ENCODE data around the gene GTF2F2. TPM values are rescaled to one million over a fixed set of nuclear protein-coding genes. Genes with fewer than 3 reads are reported as not detected.

Gene GTF2F2
- total and polyA plus RNA-seq, 2 donors (not counting 3 experiments of a cell fraction or from before 2014, with no cell fraction given) = 7.5 to 23.6 TPM

DNA sequence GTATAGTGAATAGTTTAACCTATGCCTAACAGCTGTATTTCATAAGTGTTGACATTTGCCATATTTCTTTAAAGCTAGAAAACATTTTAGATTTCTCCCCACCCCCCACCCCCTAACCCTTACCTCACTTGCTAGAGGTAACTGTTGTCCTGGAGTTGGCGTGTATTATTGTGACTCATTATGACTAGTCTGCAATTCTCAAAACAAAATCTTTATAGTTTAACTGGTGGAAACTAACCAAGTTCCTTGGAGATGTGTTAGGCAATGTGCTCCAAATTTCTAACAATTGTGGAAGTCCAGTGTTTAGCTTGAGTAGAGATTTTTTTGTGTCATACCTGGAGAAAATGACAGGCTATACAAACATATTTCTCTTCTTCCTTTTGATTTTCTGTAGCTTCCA is 42.5 kb downstream of the GTF2F2 start:
- ChIA-PET CTCF (interaction anchor here (1.1 to 3.9 kb wide), 7 partner anchors 14 to 118 kb away, joined by 3 to 19 read pairs (median 3); partner anchors contain the start of gene GTF2F2), POLR2A (no interaction called here)
- no peak for TF ChIP-seq POLR2A (IDR thresholded peaks at IDR 0.05; ENCODE audit: low read depth, low read length)
- peak; percentile 73 for TF ChIP-seq JUN (IDR thresholded peaks at IDR 0.05; ENCODE audit: borderline replicate concordance, insufficient read depth, insufficient read length, low read depth)
- TF ChIP-seq FOS (IDR thresholded peaks at IDR 0.05; ENCODE audit: borderline replicate concordance, insufficient read depth, low read length) = peak; percentile 83
- Histone ChIP-seq H3K36me3 (ENCODE audit: control insufficient read depth in 2 of 2, extremely low read depth in 1 of 2, insufficient read depth in 2 of 2, low read length in 2 of 2) (no peaks in the 10 kb centered on the region), H3K9me3 (replicated peaks; ENCODE audit: control insufficient read depth, insufficient read depth, low read length) (no peaks in the 10 kb centered on the region), H3K4me2 (ENCODE audit: insufficient read depth, low read length) (peak overlapping the region; percentile 69), H2AFZ (ENCODE audit: low read depth, low read length) (no peak overlapping the region), H3K27ac (ENCODE audit: insufficient read depth, low read depth, low read length) (peak overlapping the region; percentile 78), H3K9me1 (replicated peaks; ENCODE audit: control insufficient read depth, extremely low read depth, insufficient read depth, low read length) (no peaks in the 10 kb centered on the region), H3K27me3 (ENCODE audit: control insufficient read depth in 2 of 2, insufficient read depth in 2 of 2, low read length in 2 of 2) (no peaks in the 10 kb centered on the region), H3K79me2 (ENCODE audit: control insufficient read depth, insufficient read depth, low read length) (peaks cover 4% of the 10 kb centered on the region), H3K4me3 (replicated peaks in 1 of 3; ENCODE audit: insufficient read depth in 1 of 3, low read depth in 1 of 3, low read length in 3 of 3) (no peak overlapping the region), H3K4me1 (ENCODE audit: control insufficient read depth, extremely low read depth, insufficient read depth, low read length) (peaks cover 14% of the 10 kb centered on the region), H4K20me1 (replicated peaks; ENCODE audit: control insufficient read depth, extremely low read depth, insufficient read depth, low read length) (no peaks in the 10 kb centered on the region), H3K9ac (replicated peaks; ENCODE audit: extremely low read depth, insufficient read depth, low read length) (peak overlapping the region; percentile 48)
- dilution Hi-C loops (cut with MboI; ENCODE audit: extremely low pct_ligation_motif_present, low sequenced_read_pairs) = no loop called here
- DNase-seq (ENCODE audit: low read depth, low spot score) = peak; percentile 78
- BruUV-seq (replicated peaks) = no TSS peak
- intact Hi-C loops (cut with micrococcal nuclease) = no loop called here
- no peak for FAIRE-seq

DNA sequence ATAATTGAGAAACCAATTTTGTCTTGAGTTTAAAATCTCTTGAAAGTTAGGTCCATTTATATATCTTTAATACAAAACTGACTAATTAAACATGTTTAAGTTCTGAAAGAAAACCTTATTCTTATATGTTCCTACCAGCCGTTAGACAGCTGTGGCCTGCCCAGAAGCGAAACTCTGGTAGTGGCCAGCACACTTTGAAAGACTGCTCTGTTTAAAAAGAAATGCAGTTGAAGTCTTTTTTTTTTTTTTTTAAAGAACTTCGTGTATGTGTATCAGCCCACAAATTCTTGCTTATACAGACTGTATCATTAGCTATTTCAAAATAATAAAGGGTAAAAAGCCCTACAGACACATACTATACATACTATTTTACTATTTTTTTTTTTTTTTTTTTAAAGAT is 46.5 kb downstream of the GTF2F2 start:
- FAIRE-seq = no peak
- H2AFZ ChIP-seq (ENCODE audit: low read depth, low read length) = no peak overlapping the region
- ChIA-PET CTCF (interaction anchor here (1.2 to 1.5 kb wide), 2 partner anchors 15 to 19 kb away, joined by 3 to 4 read pairs; no protein-coding TSS in a partner anchor), POLR2A (no interaction called here)
- H3K4me3 ChIP-seq (replicated peaks in 1 of 3; ENCODE audit: insufficient read depth in 1 of 3, low read depth in 1 of 3, low read length in 3 of 3) = no peak overlapping the region
- no TSS peak for BruUV-seq (replicated peaks)
- peaks cover 14% of the 10 kb centered on the region for H3K4me1 ChIP-seq (ENCODE audit: control insufficient read depth, extremely low read depth, insufficient read depth, low read length)
- H3K79me2 ChIP-seq (ENCODE audit: control insufficient read depth, insufficient read depth, low read length) = peaks cover 6% of the 10 kb centered on the region
- dilution Hi-C loops (cut with MboI; ENCODE audit: extremely low pct_ligation_motif_present, low sequenced_read_pairs) = no loop called here
- no peak for DNase-seq (ENCODE audit: low read depth, low spot score)
- H3K27ac ChIP-seq (ENCODE audit: insufficient read depth, low read depth, low read length) = no peak overlapping the region
- no peaks in the 10 kb centered on the region for H4K20me1 ChIP-seq (replicated peaks; ENCODE audit: control insufficient read depth, extremely low read depth, insufficient read depth, low read length)
- H3K9me1 ChIP-seq (replicated peaks; ENCODE audit: control insufficient read depth, extremely low read depth, insufficient read depth, low read length) = no peaks in the 10 kb centered on the region
- no peak overlapping the region for H3K9ac ChIP-seq (replicated peaks; ENCODE audit: extremely low read depth, insufficient read depth, low read length)
- no peaks in the 10 kb centered on the region for H3K27me3 ChIP-seq (ENCODE audit: control insufficient read depth in 2 of 2, insufficient read depth in 2 of 2, low read length in 2 of 2)
- TF ChIP-seq, protein P1, sequence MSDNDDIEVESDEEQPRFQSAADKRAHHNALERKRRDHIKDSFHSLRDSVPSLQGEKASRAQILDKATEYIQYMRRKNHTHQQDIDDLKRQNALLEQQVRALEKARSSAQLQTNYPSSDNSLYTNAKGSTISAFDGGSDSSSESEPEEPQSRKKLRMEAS (IDR thresholded peaks at IDR 0.05; ENCODE audit: insufficient read depth, insufficient read length) = no peak
- no peak for TF ChIP-seq POLR2A (IDR thresholded peaks at IDR 0.05; ENCODE audit: low read depth, low read length)
- TF ChIP-seq FOS (IDR thresholded peaks at IDR 0.05; ENCODE audit: borderline replicate concordance, insufficient read depth, low read length) = no peak
- TF ChIP-seq, protein P2, sequence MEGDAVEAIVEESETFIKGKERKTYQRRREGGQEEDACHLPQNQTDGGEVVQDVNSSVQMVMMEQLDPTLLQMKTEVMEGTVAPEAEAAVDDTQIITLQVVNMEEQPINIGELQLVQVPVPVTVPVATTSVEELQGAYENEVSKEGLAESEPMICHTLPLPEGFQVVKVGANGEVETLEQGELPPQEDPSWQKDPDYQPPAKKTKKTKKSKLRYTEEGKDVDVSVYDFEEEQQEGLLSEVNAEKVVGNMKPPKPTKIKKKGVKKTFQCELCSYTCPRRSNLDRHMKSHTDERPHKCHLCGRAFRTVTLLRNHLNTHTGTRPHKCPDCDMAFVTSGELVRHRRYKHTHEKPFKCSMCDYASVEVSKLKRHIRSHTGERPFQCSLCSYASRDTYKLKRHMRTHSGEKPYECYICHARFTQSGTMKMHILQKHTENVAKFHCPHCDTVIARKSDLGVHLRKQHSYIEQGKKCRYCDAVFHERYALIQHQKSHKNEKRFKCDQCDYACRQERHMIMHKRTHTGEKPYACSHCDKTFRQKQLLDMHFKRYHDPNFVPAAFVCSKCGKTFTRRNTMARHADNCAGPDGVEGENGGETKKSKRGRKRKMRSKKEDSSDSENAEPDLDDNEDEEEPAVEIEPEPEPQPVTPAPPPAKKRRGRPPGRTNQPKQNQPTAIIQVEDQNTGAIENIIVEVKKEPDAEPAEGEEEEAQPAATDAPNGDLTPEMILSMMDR (IDR thresholded peaks at IDR 0.05; ENCODE audit: extremely low read depth in 1 of 2, insufficient read depth in 1 of 2, low read depth in 1 of 2, low read length in 2 of 2) = no peak
- no peak for TF ChIP-seq EZH2 (IDR thresholded peaks at IDR 0.05; ENCODE audit: borderline replicate concordance, low read depth, low read length, severe bottlenecking)
- no peak for TF ChIP-seq GATA2 (IDR thresholded peaks at IDR 0.05; ENCODE audit: insufficient read depth, insufficient read length, low read depth, low read length)
- no peak for TF ChIP-seq POLR2AphosphoS5 (IDR thresholded peaks at IDR 0.05; ENCODE audit: insufficient read depth, low read depth, low read length)
- no peak for TF ChIP-seq MYC (IDR thresholded peaks at IDR 0.05; ENCODE audit: low read depth, low read length)
- no peak for TF ChIP-seq JUN (IDR thresholded peaks at IDR 0.05; ENCODE audit: borderline replicate concordance, insufficient read depth, insufficient read length, low read depth)
- H3K36me3 ChIP-seq (ENCODE audit: control insufficient read depth in 2 of 2, extremely low read depth in 1 of 2, insufficient read depth in 2 of 2, low read length in 2 of 2) = no peaks in the 10 kb centered on the region
- no peak overlapping the region for H3K4me2 ChIP-seq (ENCODE audit: insufficient read depth, low read length)
- intact Hi-C loops (cut with micrococcal nuclease) = no loop called here
- H3K9me3 ChIP-seq (replicated peaks; ENCODE audit: control insufficient read depth, insufficient read depth, low read length) = no peaks in the 10 kb centered on the region
